ENCODE results near the gene VCAM1. TPM values are rescaled to one million over a fixed set of nuclear protein-coding genes. Genes with fewer than 3 reads are reported as not detected.

The VCAM1 gene
- total RNA-seq, 1 experiment from 2014 or later: not detected

DNA sequence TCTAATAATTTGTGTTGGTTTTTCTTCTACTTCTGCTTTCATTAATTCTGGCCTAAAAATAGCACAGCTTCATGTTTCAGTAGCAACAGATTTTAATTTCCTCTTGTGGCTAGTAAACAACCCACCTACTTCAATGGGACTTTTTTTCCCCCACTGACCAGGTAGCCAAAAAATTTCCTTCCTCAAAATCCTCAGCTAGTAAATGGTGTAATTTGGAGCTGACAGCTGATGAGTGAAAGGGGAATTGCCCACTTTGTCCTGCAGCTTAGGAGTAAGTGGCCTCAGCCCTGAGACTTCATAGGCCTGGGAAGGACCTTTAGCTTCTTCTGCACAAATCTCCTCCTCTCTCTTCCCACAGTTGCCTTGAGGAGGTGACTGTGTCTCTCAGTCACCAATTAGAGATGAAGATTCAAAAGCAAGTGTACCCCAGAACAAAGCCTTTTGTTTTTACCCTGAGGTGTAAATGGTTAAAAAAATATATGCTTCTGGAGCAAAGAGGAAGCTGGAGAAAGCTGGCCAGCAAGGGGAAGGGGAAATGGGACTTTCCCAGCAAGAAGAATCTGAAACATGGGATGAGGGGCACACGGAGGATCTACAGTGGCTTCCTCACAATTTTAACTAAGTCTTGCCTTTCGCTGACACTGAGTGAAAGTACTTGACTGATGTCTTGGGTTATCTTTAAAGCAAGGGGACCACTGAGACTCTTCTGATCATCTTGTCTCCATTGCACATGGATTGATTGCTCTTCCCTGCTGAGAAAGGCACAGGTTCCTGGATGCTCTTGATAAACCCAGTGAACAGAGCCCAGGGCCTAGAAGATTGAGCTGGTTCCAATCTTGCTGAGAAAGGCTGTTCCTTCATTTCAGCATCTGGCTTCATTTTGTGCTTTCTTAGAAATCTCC, 35.8 kb upstream of the VCAM1 start:
- POLR2A ChIA-PET: interaction anchor here (0.5 kb wide), 1 partner anchor 90 kb away, joined by 3 read pairs; no protein-coding TSS in a partner anchor
- ATAC-seq: no peak
- Mint-ChIP-seq H3K4me3 (no peak overlapping the region), H3K9me3 (peaks cover 12% of the 10 kb centered on the region), H3K4me1 (no peaks in the 10 kb centered on the region), H3K27me3 (ENCODE audit: low read depth) (peaks cover 3% of the 10 kb centered on the region; the same call in 1 of the 2 replicates), H3K27ac (no peak overlapping the region), H3K36me3 (no peaks in the 10 kb centered on the region)
- CTCF ChIA-PET: interaction anchor here (0.8 kb wide), 1 partner anchor 137 kb away, joined by 3 read pairs; no protein-coding TSS in a partner anchor
- TF ChIP-seq ATF1 (CRISPR knock-in tag; IDR thresholded peaks at IDR 0.05): no peak
- TF ChIP-seq, protein P1, sequence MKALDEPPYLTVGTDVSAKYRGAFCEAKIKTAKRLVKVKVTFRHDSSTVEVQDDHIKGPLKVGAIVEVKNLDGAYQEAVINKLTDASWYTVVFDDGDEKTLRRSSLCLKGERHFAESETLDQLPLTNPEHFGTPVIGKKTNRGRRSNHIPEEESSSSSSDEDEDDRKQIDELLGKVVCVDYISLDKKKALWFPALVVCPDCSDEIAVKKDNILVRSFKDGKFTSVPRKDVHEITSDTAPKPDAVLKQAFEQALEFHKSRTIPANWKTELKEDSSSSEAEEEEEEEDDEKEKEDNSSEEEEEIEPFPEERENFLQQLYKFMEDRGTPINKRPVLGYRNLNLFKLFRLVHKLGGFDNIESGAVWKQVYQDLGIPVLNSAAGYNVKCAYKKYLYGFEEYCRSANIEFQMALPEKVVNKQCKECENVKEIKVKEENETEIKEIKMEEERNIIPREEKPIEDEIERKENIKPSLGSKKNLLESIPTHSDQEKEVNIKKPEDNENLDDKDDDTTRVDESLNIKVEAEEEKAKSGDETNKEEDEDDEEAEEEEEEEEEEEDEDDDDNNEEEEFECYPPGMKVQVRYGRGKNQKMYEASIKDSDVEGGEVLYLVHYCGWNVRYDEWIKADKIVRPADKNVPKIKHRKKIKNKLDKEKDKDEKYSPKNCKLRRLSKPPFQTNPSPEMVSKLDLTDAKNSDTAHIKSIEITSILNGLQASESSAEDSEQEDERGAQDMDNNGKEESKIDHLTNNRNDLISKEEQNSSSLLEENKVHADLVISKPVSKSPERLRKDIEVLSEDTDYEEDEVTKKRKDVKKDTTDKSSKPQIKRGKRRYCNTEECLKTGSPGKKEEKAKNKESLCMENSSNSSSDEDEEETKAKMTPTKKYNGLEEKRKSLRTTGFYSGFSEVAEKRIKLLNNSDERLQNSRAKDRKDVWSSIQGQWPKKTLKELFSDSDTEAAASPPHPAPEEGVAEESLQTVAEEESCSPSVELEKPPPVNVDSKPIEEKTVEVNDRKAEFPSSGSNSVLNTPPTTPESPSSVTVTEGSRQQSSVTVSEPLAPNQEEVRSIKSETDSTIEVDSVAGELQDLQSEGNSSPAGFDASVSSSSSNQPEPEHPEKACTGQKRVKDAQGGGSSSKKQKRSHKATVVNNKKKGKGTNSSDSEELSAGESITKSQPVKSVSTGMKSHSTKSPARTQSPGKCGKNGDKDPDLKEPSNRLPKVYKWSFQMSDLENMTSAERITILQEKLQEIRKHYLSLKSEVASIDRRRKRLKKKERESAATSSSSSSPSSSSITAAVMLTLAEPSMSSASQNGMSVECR (CRISPR knock-in tag; IDR thresholded peaks at IDR 0.05; ENCODE audit: borderline replicate concordance): no peak
- TF ChIP-seq, protein P2, sequence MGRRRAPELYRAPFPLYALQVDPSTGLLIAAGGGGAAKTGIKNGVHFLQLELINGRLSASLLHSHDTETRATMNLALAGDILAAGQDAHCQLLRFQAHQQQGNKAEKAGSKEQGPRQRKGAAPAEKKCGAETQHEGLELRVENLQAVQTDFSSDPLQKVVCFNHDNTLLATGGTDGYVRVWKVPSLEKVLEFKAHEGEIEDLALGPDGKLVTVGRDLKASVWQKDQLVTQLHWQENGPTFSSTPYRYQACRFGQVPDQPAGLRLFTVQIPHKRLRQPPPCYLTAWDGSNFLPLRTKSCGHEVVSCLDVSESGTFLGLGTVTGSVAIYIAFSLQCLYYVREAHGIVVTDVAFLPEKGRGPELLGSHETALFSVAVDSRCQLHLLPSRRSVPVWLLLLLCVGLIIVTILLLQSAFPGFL (CRISPR knock-in tag; IDR thresholded peaks at IDR 0.05; ENCODE audit: borderline replicate concordance): no peak
- TF ChIP-seq, protein P3, sequence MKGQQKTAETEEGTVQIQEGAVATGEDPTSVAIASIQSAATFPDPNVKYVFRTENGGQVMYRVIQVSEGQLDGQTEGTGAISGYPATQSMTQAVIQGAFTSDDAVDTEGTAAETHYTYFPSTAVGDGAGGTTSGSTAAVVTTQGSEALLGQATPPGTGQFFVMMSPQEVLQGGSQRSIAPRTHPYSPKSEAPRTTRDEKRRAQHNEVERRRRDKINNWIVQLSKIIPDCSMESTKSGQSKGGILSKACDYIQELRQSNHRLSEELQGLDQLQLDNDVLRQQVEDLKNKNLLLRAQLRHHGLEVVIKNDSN (CRISPR knock-in tag; IDR thresholded peaks at IDR 0.05): no peak
- TF ChIP-seq TEAD4 (CRISPR knock-in tag; IDR thresholded peaks at IDR 0.05): no peak
- TF ChIP-seq PRRX2 (CRISPR knock-in tag; IDR thresholded peaks at IDR 0.05): no peak
- TF ChIP-seq IRF2 (CRISPR knock-in tag; IDR thresholded peaks at IDR 0.05; ENCODE audit: borderline replicate concordance, low read depth): no peak
- no peak for DNase-seq (ENCODE audit: low spot score)

DNA sequence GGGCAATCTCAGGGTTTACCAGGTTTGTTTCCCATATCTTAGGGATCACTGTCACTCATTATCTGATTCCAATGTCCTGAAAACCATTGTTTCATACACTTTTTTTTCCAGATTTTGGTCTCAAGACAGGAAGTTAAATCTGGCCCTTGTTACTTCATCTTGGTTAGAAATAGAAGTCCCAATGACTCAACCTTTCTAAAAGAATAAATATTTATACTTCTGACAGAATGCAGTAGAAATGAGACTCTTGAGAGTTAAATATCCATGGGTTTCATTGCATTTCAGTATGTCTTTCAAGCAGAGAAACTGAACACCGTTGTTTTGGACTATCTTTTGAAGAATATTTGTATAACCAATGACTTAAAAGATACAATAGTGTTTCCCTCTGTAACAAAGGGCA, 19.8 kb upstream of the VCAM1 start:
- TF ChIP-seq CREM (CRISPR knock-in tag; IDR thresholded peaks at IDR 0.05) (no peak), GABPB1 (CRISPR knock-in tag; IDR thresholded peaks at IDR 0.05) (no peak), ZNF671 (CRISPR knock-in tag; IDR thresholded peaks at IDR 0.05) (no peak), SMAD3 (CRISPR knock-in tag; IDR thresholded peaks at IDR 0.05; ENCODE audit: borderline replicate concordance) (no peak), ZNF263 (CRISPR knock-in tag; IDR thresholded peaks at IDR 0.05; ENCODE audit: low read depth) (no peak), HMGA2 (CRISPR knock-in tag; IDR thresholded peaks at IDR 0.05) (no peak), SMAD4 (CRISPR knock-in tag; IDR thresholded peaks at IDR 0.05) (no peak), NFE2L1 (CRISPR knock-in tag; IDR thresholded peaks at IDR 0.05) (no peak), ZNF138 (CRISPR knock-in tag; conservative IDR thresholded peaks at IDR 0.05) (no peak), ZNF219 (CRISPR knock-in tag; IDR thresholded peaks at IDR 0.05; ENCODE audit: borderline replicate concordance) (no peak)
- TF ChIP-seq, protein P4, sequence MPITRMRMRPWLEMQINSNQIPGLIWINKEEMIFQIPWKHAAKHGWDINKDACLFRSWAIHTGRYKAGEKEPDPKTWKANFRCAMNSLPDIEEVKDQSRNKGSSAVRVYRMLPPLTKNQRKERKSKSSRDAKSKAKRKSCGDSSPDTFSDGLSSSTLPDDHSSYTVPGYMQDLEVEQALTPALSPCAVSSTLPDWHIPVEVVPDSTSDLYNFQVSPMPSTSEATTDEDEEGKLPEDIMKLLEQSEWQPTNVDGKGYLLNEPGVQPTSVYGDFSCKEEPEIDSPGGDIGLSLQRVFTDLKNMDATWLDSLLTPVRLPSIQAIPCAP (CRISPR knock-in tag; IDR thresholded peaks at IDR 0.05): no peak
- TF ChIP-seq, protein P3 (CRISPR knock-in tag; IDR thresholded peaks at IDR 0.05): no peak
- TF ChIP-seq, protein P5, sequence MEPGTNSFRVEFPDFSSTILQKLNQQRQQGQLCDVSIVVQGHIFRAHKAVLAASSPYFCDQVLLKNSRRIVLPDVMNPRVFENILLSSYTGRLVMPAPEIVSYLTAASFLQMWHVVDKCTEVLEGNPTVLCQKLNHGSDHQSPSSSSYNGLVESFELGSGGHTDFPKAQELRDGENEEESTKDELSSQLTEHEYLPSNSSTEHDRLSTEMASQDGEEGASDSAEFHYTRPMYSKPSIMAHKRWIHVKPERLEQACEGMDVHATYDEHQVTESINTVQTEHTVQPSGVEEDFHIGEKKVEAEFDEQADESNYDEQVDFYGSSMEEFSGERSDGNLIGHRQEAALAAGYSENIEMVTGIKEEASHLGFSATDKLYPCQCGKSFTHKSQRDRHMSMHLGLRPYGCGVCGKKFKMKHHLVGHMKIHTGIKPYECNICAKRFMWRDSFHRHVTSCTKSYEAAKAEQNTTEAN (CRISPR knock-in tag; IDR thresholded peaks at IDR 0.05): no peak
- TF ChIP-seq, protein P6, sequence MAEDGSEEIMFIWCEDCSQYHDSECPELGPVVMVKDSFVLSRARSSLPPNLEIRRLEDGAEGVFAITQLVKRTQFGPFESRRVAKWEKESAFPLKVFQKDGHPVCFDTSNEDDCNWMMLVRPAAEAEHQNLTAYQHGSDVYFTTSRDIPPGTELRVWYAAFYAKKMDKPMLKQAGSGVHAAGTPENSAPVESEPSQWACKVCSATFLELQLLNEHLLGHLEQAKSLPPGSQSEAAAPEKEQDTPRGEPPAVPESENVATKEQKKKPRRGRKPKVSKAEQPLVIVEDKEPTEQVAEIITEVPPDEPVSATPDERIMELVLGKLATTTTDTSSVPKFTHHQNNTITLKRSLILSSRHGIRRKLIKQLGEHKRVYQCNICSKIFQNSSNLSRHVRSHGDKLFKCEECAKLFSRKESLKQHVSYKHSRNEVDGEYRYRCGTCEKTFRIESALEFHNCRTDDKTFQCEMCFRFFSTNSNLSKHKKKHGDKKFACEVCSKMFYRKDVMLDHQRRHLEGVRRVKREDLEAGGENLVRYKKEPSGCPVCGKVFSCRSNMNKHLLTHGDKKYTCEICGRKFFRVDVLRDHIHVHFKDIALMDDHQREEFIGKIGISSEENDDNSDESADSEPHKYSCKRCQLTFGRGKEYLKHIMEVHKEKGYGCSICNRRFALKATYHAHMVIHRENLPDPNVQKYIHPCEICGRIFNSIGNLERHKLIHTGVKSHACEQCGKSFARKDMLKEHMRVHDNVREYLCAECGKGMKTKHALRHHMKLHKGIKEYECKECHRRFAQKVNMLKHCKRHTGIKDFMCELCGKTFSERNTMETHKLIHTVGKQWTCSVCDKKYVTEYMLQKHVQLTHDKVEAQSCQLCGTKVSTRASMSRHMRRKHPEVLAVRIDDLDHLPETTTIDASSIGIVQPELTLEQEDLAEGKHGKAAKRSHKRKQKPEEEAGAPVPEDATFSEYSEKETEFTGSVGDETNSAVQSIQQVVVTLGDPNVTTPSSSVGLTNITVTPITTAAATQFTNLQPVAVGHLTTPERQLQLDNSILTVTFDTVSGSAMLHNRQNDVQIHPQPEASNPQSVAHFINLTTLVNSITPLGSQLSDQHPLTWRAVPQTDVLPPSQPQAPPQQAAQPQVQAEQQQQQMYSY (CRISPR knock-in tag; IDR thresholded peaks at IDR 0.05): no peak
- TF ChIP-seq, protein P7, sequence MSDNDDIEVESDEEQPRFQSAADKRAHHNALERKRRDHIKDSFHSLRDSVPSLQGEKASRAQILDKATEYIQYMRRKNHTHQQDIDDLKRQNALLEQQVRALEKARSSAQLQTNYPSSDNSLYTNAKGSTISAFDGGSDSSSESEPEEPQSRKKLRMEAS (CRISPR knock-in tag; IDR thresholded peaks at IDR 0.05): no peak
- Mint-ChIP-seq H3K4me1 (peaks cover 6% of the 10 kb centered on the region), H3K4me3 (no peak overlapping the region), H3K9me3 (peaks cover 20% of the 10 kb centered on the region), H3K36me3 (no peaks in the 10 kb centered on the region), H3K27me3 (ENCODE audit: low read depth) (no peaks in the 10 kb centered on the region), H3K27ac (no peak overlapping the region)
- ChIA-PET POLR2A (no interaction called here), CTCF (no interaction called here)
- ATAC-seq (no peak), DNase-seq (ENCODE audit: low spot score) (no peak)
